Hepatocyte (in vitro differentiated cells): Measurements from ENCODE around the gene CDH19. TPM values are rescaled to one million over a fixed set of nuclear protein-coding genes. Genes with fewer than 3 reads are reported as not detected.

ENCODE experiments used
- DNase-seq: peaks from one replicate; pipeline ENCODE4 v3.0.0-alpha.2; 2016; ENCODE audit warnings: low spot score
- H2AFZ ChIP-seq: fragments of 200-600 bp; sonication (generic); 2 replicates; pipeline ENCODE4 v1.6.0; 2016; ENCODE audit warnings: antibody characterized with exemption, mild to moderate bottlenecking
- H3K27ac ChIP-seq: fragments of 200-600 bp; sonication (generic); 2 replicates; pipeline ENCODE4 v1.5.1; 2016; ENCODE audit warnings: mild to moderate bottlenecking
- H3K27me3 ChIP-seq: fragments of 200-600 bp; sonication (generic); 2 replicates; pipeline ENCODE4 v1.6.1; 2016
- H3K36me3 ChIP-seq: fragments of 200-600 bp; sonication (generic); replicated peaks from 2 replicates; pipeline ENCODE4 v1.5.1; 2016; ENCODE audit warnings: low read depth; ENCODE audit not compliant: insufficient read depth
- H3K4me1 ChIP-seq: fragments of 200-600 bp; sonication (generic); 2 replicates; pipeline ENCODE4 v1.5.1; 2016; ENCODE audit warnings: mild to moderate bottlenecking, moderate library complexity; ENCODE audit not compliant: insufficient read depth
- H3K4me2 ChIP-seq: fragments of 200-600 bp; sonication (generic); 2 replicates; pipeline ENCODE4 v1.6.0; 2016
- H3K4me3 ChIP-seq: fragments of 200-600 bp; sonication (generic); 2 replicates; pipeline ENCODE4 v1.5.1; 2016; ENCODE audit warnings: mild to moderate bottlenecking
- H3K79me2 ChIP-seq: fragments of 200-600 bp; sonication (generic); 2 replicates; pipeline ENCODE4 v1.6.0; 2017; ENCODE audit warnings: mild to moderate bottlenecking
- H3K9me2 ChIP-seq: fragments of 200-600 bp; sonication (generic); replicated peaks from 2 replicates; pipeline ENCODE4 v1.6.0; 2017; ENCODE audit warnings: mild to moderate bottlenecking; ENCODE audit not compliant: insufficient read depth
- H3K9me3 ChIP-seq: fragments of 200-600 bp; sonication (generic); 2 replicates; pipeline ENCODE4 v1.5.1; 2016; ENCODE audit warnings: low read depth, mild to moderate bottlenecking
- H4K20me1 ChIP-seq: fragments of 200-600 bp; sonication (generic); 2 replicates; pipeline ENCODE4 v1.6.0; 2016; ENCODE audit warnings: mild to moderate bottlenecking; ENCODE audit not compliant: insufficient read depth, poor library complexity, severe bottlenecking
- CTCF ChIP-seq: fragments of 200-600 bp; sonication (generic); IDR thresholded peaks from 2 replicates; pipeline ENCODE4 v1.5.1; 2016; ENCODE audit warnings: antibody characterized with exemption, mild to moderate bottlenecking; ENCODE audit not compliant: poor library complexity
- EZH2 ChIP-seq: fragments of 200-600 bp; sonication (generic); IDR thresholded peaks from 2 replicates; pipeline ENCODE4 v1.6.1; 2016; ENCODE audit warnings: antibody characterized with exemption, mild to moderate bottlenecking, borderline replicate concordance
- EZH2phosphoT487 ChIP-seq: fragments of 200-600 bp; sonication (generic); IDR thresholded peaks from one replicate; pipeline ENCODE4 v1.6.1; 2018; ENCODE audit warnings: antibody characterized with exemption, mild to moderate bottlenecking, low read depth, moderate library complexity; ENCODE audit not compliant: unreplicated experiment, severe bottlenecking
- WGBS: methylation state at CpG from one replicate; pipeline ENCODE4 v1.1.6; 2016; ENCODE audit warnings: low lambda C conversion rate; ENCODE audit errors: missing lambda C conversion rate; 5-methylcytosine and 5-hydroxymethylcytosine counted together
- polyA plus RNA-seq: library from polyadenylated mRNA; unstranded; fragments of >200 nt; fragmentation: Nextera tagmentation; extraction: Ambion mirVana; gene quantifications from 2 replicates; pipeline ENCODE4 v1.2.1, GENCODE V29; 2016
- total RNA-seq: library from RNA; depleted of rRNA; stranded (reverse); fragments of >200 nt; gene quantifications from 2 replicates; pipeline ENCODE4 v1.2.3, GENCODE V29; 2014

Gene CDH19
- total and polyA plus RNA-seq, 2 experiments from 2014 or later: not detected

- no peak for TF ChIP-seq CTCF
- TF ChIP-seq EZH2phosphoT487: no peak
- no peak for TF ChIP-seq EZH2
- H3K79me2 ChIP-seq: no peaks in the 10 kb centered on the region
- no peak overlapping the region for H3K4me3 ChIP-seq
- H3K4me1 ChIP-seq: no peaks in the 10 kb centered on the region
- no peak overlapping the region for H3K4me2 ChIP-seq
- H3K27me3 ChIP-seq: no peaks in the 10 kb centered on the region
- H3K9me2 ChIP-seq: no peaks in the 10 kb centered on the region
- no peak for DNase-seq
- no peaks in the 10 kb centered on the region for H3K36me3 ChIP-seq
- no peaks in the 10 kb centered on the region for H3K9me3 ChIP-seq
- no peaks in the 10 kb centered on the region for H4K20me1 ChIP-seq
- no peak overlapping the region for H2AFZ ChIP-seq
- no peak overlapping the region for H3K27ac ChIP-seq
Observed at GRCh38 chr18:66511792-66512191, 92.1 kb downstream of the CDH19 start.

- H3K4me2 ChIP-seq: no peak overlapping the region
- H3K36me3 ChIP-seq: no peaks in the 10 kb centered on the region
- H4K20me1 ChIP-seq: no peaks in the 10 kb centered on the region
- H3K9me3 ChIP-seq: no peaks in the 10 kb centered on the region
- H2AFZ ChIP-seq: no peak overlapping the region
- no peaks in the 10 kb centered on the region for H3K4me1 ChIP-seq
- TF ChIP-seq EZH2phosphoT487: no peak
- TF ChIP-seq EZH2: no peak
- no peak for TF ChIP-seq CTCF
- no peaks in the 10 kb centered on the region for H3K27me3 ChIP-seq
- H3K4me3 ChIP-seq: no peak overlapping the region
- no peak for DNase-seq
- H3K9me2 ChIP-seq: no peaks in the 10 kb centered on the region
- 65% methylated on average over 2 of the region's 2 CpGs for WGBS
- H3K79me2 ChIP-seq: no peaks in the 10 kb centered on the region
- H3K27ac ChIP-seq: no peak overlapping the region
Observed at GRCh38 chr18:66511289-66511688, 92.6 kb downstream of the CDH19 start.

- H3K36me3 ChIP-seq: no peaks in the 10 kb centered on the region
- no peaks in the 10 kb centered on the region for H3K9me3 ChIP-seq
- H4K20me1 ChIP-seq: no peaks in the 10 kb centered on the region
- 73% methylated on average over 5 of the region's 5 CpGs for WGBS
- H3K79me2 ChIP-seq: no peaks in the 10 kb centered on the region
- H3K4me3 ChIP-seq: no peak overlapping the region
- DNase-seq: no peak
- TF ChIP-seq EZH2: no peak
- TF ChIP-seq CTCF: no peak
- TF ChIP-seq EZH2phosphoT487: no peak
- H3K9me2 ChIP-seq: no peaks in the 10 kb centered on the region
- no peak overlapping the region for H3K4me2 ChIP-seq
- no peaks in the 10 kb centered on the region for H3K27me3 ChIP-seq
- no peak overlapping the region for H3K27ac ChIP-seq
- no peak overlapping the region for H2AFZ ChIP-seq
- H3K4me1 ChIP-seq: no peaks in the 10 kb centered on the region
Observed at GRCh38 chr18:66510357-66511045, 93.4 kb downstream of the CDH19 start.
